Iris pigment epithelial cell (primary cell): Measurements from ENCODE around the gene OSBPL10.

Source experiments
- DNase-seq: peaks from one replicate; pipeline ENCODE4 v3.0.0-alpha.2; 2011; ENCODE audit warnings: low read depth

The OSBPL10 gene

DNA sequence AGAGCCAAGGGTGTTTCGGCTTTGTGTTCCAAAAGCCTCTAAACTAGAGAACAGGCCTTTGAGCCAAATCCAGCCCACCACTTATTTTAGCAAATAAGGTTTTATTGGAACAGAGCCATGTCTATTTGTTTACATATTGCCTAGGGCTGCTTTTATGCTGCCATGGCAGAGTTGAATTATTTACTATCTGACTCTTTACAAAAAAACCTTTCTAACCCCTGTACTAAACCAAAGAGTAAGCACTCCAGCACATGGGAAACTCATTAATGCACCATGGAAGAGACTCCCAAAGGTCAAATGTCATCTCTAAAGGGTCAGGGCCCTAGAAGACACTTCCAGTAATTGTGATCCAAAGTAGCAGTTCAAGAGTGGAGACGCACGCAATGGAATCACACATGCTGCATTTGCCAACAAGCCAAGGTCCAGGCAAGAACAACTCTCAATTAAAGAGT lies 22.3 kb downstream of the OSBPL10 start:
- no peak for DNase-seq

DNA sequence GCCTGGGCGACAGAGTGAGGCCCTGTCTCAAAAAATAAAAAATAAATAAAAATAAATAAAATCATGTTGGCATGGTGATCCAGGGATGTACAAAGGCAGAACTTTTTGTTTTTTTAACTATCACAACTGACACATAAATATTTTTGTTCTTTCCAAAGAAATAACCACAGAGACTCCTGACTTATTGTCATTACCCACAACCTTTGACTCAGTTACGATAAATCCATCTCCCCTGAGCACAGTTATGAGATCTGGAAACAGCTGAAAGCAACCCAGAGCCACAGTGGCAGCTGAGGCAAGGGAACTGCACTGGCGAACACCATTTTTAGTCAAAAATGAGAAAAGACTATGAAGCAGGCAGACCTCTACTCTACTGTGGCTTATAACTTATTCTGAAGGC lies 24.0 kb downstream of the OSBPL10 start:
- DNase-seq: no peak

DNA sequence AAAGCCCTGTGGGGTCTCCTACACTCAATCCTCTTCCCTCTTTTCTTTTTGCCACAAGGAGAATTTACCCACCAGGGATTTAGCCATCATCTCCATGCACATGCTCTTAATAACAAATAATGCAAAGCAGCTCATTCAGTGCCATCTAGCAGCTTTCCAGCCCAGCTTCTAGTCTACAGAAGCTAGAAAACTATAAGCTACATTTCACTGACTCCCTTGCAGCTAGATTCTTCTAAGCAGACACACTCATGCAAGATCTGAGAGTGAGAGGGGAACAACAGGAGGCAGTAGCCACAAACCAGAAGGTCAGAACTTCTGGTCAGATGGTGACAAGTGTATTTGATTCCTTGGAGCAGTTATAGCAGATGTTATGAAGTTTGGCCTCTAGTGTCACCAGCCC lies 25.5 kb downstream of the OSBPL10 start:
- no peak for DNase-seq

DNA sequence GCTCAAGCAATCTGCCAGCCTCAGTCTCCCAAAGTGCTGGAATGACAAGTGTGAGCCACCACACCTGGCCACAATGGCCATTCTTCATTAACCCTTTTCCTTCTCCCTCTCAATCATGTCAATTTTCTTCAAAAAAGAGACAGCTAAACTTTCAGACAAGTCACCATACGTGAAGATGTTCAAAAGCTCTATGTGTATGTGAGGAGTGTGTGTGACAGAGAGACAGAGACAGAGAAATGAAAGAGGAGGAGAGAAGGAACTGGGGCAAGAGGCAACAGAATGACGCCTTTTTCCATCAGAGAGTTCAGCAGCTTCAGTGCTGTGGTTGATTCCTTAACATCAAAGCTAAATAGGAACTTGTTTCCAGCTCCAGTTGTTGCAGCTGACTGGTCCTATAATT lies 27.4 kb downstream of the OSBPL10 start:
- no peak for DNase-seq

DNA sequence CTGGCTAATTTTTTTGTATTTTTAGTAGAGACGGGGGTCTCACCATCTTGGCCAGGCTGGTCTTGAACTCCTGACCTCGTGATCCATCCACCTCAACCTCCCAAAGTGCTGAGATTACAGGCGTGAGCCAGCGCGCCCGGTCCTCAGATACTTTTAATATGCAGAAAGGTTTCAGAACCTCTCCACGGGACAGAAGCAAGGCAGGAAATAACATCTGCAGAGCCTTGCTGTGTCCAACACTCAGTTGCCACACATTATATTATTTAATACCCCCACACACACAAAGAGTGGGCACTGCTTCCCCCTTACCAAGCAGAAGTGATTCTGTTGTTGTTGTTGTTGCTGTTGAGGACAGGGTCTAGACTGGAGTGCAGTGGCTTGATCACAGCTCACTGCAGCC lies 28.0 kb downstream of the OSBPL10 start:
- DNase-seq: no peak

DNA sequence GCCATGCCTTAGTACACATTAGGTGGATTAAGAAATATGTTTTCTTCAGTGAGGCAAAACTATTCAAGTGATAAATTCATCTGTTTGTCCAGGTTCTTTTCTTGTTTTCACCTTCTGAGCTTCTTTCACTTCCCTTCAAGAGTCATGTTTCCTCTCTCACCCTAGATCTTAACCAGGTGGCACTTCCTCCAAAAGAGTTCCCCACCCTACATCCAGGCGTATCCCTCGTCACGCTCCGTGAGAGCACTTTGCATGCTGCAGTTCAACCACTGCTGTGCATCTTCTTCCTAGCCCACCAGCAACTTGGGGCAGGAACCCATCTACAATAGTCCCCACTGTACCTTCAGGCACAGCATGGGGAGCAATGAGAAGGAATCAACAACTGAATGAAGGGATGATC lies 28.9 kb downstream of the OSBPL10 start:
- DNase-seq: no peak

DNA sequence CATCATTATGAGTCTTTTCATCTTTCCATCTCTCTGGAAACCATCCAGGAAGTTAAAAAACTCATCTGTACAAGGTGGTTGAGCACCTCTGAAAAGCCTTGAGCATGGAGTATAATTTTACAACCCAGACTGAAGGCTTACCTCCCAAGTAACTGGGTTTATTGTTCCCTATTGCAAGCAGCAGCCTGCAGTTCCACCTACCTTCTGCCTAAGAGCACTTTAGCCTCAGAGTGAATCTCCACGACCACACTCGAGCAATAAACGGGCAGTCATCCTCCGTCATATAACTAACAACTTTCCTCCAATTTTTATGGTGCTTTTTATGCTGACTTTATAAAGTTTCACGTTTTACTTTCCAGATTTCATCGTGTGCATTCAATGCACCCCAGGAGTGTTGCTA lies 32.8 kb downstream of the OSBPL10 start:
- no peak for DNase-seq

DNA sequence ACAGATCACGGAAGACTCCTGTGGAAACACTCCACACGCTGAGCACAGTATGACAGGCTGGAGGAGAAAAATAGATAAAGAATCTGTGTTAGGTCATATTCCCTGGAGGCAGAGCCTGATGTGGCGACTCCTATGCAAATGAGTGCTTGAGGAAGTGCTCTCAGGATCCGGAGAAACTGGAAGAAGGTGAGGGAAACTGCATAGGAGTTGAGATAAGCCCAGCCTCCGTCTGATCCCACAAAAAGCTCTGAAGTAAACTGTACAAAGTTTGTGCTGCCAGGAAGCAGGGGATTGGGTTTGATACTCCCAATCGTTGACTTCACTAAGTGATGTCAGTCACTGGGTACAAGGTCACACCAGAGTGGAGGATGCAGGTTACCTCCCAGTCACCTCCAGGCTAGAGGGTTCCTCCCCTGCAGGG lies 33.4 kb downstream of the OSBPL10 start:
- no peak for DNase-seq

DNA sequence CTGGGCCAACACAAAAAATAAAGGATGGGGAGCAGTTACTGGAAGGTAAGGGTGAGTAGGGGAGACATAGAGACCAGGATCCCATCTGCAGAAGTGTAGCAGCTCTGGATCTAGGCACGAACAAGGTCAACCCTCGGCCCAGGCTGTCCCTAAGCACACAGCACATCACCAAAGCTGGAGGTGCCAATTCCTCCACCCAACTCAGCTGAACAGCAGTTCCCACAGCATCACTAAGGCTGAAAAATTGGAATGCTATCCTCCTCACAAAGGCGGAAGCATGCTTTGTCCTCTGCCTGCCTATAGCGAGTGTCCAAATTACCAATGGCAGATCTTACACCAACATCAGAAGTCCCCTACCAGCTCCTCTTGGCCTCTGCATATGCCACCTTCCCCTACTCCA lies 33.9 kb downstream of the OSBPL10 start:
- DNase-seq: no peak

DNA sequence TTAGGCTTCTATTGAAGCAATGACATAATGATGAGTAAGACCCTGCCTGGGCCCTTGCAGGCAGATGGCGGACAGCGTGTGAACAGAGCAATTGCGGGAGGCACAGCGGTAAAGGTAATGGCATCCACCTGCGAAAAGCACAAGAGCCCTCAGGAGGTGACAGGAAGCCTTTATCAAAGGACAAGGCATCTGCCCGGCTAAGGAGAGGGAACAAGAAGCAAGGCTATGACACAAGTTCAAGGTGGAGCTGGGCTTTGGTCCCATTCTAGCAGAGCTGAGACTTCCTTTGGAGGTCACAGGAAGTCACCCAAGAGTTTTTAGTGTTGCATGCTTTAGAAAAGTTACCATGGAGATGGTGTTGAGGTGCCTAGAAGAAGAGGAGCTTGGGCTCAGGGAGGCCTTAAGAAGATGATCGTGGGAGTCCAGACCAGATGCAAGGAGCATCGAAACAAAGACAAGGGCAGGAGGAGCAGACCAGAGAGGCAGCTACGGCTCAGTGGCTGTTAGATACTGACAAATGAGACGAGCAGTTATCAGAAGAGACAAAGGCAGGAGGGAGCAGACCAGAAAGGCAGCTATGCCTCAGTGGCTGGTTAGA lies 34.5 kb downstream of the OSBPL10 start:
- DNase-seq: no peak

DNA sequence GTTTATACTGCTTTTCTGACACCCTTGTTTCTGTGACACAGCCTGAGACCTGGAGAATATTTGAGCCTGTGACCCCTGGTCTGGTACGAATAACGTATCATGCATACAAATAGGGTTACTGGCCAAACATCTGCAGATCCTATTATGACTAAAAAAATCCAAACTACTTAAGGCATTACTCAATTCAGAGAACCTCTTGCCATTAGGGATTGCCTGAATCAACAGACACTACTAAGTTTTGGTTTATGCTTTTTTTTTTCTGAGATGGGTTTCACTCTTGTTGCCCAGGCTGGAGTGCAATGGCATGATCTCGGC lies 35.4 kb downstream of the OSBPL10 start:
- peak; percentile 55 for DNase-seq

DNA sequence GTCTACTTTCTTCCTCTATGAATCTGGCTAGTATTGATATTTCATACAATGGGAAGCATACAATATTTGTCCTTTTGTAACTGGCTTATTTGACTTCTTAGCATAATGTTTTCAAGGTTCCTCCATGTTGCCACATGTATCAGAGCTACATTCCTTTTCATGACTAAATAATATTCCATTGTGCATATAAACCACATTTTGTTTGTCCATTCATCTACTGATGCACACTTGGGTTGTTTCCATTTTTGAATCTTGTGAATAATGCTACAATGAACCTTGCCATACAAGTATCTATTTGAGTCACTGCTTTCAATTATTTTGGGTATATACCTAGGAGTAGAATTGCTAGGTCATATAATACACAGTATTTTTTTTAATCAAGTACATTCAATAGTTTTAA lies 38.0 kb downstream of the OSBPL10 start:
- no peak for DNase-seq

DNA sequence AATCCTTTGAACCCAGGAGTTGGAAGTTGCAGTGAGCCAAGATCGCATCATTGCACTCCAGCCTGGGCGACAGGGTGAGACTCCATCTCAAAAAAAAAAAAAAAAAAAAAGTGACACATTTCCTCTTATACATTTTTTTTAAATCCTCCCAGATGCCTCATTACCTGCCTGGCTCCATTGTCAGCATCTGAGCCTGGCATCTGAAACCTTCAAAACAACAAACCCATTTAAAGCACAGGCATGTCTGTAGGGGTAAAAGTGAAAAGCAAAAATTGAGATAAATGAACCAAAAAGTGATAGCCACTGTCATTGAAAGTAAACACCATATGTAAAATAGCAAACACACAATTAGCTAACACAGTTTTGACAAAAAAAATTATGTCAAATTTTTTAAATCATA lies 38.6 kb downstream of the OSBPL10 start:
- DNase-seq: no peak

DNA sequence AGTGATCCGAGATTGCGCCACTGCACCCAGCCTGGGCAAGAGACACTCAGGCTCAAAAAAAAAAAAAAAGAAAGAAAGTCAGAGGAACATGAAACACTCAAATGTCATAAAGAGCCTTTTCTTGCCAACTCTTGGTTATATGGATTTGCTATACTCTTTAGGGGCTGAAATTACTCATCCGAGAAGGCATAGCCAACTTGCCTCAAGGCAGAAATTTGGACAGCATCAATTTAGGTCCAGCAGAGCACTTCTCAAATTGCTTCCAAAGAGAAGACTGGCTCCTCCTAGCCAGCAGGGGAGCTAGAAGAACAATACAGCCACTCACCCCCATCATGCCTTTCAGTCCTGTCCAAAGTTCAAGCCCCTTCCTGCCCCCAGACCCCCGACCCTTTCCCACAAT lies 43.8 kb downstream of the OSBPL10 start:
- DNase-seq: no peak

DNA sequence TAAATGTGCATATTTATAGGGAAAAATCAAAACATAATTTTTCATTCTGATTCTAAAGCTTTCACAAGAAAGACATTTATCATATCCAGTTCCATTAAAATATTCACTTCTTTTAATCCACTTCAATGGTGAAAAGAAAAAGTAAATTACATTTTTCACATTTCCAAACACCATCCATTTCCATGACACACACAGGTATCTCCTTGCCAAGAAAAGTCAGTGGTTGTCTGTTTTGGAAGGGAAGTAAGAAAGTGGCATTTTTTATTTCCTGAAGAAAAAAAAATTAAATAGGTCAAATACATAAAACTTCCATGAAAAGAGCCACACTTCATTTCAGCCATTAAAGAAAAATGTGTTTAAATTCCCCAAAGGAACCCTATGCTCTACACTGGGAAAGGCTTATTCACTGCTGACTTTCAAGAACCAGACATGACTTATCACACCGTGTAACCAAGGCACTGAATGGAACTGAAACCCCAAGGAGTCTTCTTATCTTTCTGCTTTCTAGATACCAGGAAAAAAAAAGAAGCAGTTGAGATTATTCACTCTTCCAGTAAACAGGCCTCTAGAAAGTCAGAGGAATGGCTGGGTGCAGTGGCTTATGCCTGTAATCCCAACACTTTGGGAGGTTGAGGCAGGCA lies 44.5 kb downstream of the OSBPL10 start:
- peak; percentile 67 for DNase-seq

DNA sequence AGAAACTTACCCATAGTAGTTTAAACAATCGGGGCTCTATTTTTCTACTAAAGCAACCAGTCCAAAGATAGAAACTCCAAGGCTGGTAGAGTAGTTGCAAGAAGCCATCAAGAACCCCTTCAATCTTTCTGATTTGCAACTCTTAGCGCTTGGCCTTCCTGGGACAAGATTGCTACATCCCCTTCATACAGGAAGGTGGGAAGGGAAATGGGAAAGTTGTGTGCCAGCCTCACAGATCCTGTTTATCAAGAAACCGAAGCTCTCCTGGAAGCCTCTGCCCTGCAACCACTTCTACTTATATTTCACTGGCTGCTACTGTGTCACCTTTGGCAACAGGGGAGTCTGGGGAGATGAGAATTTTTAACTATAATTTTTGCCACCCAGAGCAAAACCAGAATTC lies 46.2 kb downstream of the OSBPL10 start:
- no peak for DNase-seq

DNA sequence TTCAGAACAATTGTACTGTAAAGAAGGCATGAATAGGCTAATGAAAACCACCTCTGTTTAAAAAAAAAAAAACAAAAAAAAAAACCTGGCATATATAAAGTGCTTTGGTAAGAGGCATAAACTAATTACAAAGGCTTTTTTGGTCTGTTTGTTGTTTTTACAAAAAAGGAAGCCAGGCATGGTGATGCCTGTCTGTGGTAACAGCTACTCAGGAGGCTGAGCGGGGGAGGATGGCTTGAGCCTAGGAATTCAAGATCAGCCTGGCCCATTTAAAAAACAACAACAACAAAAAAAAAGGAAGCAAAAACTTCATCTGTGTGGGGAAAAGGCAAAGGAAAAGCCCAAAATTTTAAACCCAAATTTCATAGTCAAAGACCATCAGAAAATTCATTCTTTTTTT lies 47.0 kb downstream of the OSBPL10 start:
- peak; percentile 43 for DNase-seq

DNA sequence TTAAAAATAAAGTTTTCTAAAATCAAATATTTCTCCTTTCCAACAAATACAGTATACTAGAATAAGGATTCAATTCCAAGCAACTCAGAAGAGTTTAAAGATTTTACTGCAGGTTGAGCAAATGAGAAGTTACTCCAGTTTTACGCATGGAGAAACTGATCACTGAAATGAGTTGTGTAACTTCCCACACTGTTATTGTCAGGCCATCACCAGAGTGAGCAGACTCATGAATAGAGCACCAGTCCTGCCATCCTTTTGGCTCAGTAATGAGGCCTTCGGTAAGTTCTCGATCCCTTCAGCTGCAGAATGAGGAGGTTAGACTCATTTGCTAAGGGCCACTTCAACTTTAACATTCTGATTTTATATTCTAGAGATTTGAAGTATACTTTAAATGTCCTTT lies 48.1 kb downstream of the OSBPL10 start:
- no peak for DNase-seq

DNA sequence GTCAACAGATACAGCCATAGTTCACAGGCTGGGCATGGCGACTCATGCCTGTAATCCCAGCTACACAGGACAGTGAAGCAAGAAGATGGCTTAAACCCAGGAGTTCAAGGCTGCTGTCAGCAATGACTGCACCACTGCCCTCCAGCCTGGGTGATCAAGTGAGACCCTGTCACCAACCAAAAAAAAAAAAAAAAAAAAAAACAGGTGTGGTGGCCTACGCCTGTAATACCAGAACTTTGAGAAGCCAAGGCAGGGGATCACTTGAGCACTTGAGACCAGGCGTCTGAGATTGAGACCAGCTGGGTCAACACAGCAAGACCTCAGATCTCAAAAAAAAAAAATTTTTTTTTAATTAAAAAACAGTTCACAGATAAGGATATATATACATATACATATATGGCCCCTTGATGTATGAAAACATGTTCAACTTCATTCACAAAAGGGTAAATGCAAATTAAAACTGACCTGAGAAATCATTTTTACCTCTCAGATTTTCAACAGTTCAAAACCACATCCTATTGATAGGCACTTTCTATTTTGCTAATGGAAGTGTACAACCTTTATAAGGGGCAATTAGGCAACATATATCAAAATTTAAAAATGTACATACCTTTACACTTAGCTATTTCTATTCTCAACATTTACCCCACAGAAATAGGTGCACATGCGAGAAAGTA lies 51.1 kb downstream of the OSBPL10 start:
- peak; percentile 21 for DNase-seq

DNA sequence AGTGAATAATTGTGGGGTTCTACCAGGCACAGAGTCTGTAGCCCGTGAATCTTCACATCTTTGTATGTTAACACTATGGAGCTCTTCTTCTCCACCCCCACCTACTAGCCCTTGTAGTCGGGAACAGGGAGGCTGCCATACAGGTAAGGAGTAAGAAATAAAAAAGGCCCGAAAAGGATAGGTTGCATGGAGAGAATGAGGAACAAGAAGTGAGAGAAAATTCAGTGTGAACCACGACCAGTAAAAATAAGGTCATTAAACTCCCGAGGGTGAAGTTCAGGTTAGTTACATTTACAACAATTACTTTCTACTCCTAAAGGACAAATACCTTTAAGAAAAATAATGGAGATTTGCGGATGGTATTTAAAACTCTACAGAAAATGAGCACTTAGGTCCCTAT lies 53.3 kb downstream of the OSBPL10 start:
- no peak for DNase-seq

DNA sequence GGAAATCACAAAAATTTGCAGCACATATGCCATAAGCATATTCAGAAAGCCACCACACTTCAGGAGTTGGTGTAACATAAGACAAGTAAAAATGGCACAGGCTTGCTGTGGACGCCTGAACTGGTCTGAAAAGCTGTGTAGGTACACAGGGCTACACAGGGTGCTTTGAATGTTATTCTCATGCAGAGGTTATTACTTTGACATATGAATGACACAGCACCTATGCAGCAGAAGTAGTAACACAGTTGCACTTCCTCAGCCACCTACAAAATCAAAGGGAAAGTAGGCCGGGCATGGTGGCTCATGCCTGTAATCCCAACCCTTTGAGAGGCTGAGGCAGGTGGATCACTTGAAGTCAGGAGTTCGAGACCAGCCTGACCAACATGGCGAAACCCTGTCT lies 54.5 kb downstream of the OSBPL10 start:
- no peak for DNase-seq

DNA sequence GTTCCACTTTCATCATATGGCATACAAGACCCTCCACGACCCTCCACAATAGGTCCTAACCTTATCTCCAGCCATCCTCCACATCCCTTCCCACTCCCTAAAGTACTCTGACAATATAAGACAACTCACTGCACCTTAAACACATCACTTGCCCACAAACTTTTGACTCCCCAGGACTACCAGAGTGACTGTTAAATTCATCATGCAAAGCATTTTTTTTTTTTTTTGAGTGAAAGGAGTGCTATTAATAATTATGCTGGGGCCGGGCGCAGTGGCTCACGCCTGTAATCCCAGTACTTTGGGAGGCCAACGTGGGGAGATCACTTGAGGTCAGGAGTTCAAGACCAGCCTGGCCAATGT lies 55.8 kb downstream of the OSBPL10 start:
- no peak for DNase-seq

DNA sequence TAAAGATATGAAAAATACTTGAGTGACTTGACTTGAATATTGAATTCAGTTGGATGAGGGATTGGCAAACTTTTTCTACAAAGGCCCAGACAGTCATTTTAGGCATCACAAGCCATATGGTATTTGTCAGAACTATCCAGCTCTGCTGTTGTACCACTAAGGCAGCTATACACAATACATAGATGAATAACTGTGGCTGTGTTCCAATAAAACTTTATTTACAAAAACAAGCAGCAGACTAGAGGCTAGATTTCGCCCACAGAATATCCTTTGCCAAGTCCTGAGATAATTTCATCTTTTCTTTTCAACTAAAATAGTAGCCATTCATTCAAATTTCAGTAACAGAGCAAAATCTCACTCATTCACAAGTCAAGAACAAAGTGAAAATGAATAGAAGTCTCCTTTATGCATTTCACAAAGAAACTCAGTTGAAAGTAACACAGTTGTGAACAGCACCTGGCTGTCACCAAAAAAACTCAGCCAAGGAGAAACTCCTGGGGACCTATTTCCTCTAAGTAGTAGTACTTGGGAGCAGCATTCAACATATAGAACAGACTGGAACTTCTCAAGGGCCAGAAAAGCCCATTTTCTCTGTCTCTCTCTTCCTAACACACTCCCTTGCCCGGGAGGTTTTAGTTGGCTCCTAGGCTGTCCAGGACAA lies 56.3 kb downstream of the OSBPL10 start:
- no peak for DNase-seq
